DND-41 (cell line): ENCODE data around the gene SLC13A3.

Experiments used
- ATAC-seq: fragments of 200-7000 bp; cut with Tn5 transposase; 3 replicates; pipeline ENCODE4 v1.9.1; 2021; ENCODE audit warnings: low read depth; ENCODE audit not compliant: insufficient read depth
- DNase-seq: peaks from one replicate; pipeline ENCODE4 v3.0.0-alpha.2; 2020
- H2AFZ ChIP-seq: 2 replicates; pipeline ENCODE4 v1.6.0; 2012; ENCODE audit warnings: low read depth, low read length
- H3K27ac ChIP-seq: 2 replicates; pipeline ENCODE4 v1.5.1; 2012; ENCODE audit warnings: low read length, inconsistent platforms
- H3K27me3 ChIP-seq: fragments of 200-600 bp; sonication (generic); 2 replicates; pipeline ENCODE4 v1.6.0; 2012; ENCODE audit warnings: low read length, mild to moderate bottlenecking, inconsistent platforms; ENCODE audit not compliant: insufficient read depth, poor library complexity
- H3K36me3 ChIP-seq: 2 replicates; pipeline ENCODE4 v1.5.1; 2012; ENCODE audit warnings: low read length, inconsistent platforms; ENCODE audit not compliant: insufficient read depth
- H3K4me1 ChIP-seq: 2 replicates; pipeline ENCODE4 v1.5.1; 2012; ENCODE audit warnings: mild to moderate bottlenecking, low read length; ENCODE audit not compliant: insufficient read depth
- H3K4me2 ChIP-seq: 2 replicates; pipeline ENCODE4 v1.6.0; 2012; ENCODE audit warnings: mild to moderate bottlenecking, moderate library complexity, low read length, inconsistent platforms; ENCODE audit not compliant: insufficient read depth
- H3K4me3 ChIP-seq, 2 experiments: fragments of 200-600 bp in 1 of 2; shearing (Covaris generic) in 1 of 2; 2 replicates each; pipeline ENCODE4 v1.5.1; 2012 to 2016; ENCODE audit warnings: inconsistent platforms in 2 of 2, low read length in 2 of 2, mild to moderate bottlenecking in 2 of 2, low read depth in 1 of 2, moderate library complexity in 1 of 2
- H3K79me2 ChIP-seq: 2 replicates; pipeline ENCODE4 v1.6.0; 2012; ENCODE audit warnings: low read length, inconsistent platforms; ENCODE audit not compliant: insufficient read depth
- H3K9ac ChIP-seq: 2 replicates; pipeline ENCODE4 v1.6.0; 2012; ENCODE audit warnings: low read depth, mild to moderate bottlenecking, inconsistent platforms, low read length, moderate library complexity
- H3K9me3 ChIP-seq: 2 replicates; pipeline ENCODE4 v1.5.1; 2012; ENCODE audit warnings: low read length, moderate library complexity, mild to moderate bottlenecking, inconsistent platforms; ENCODE audit not compliant: insufficient read depth, severe bottlenecking
- H4K20me1 ChIP-seq: 2 replicates; pipeline ENCODE4 v1.6.0; 2012; ENCODE audit warnings: low read length; ENCODE audit not compliant: insufficient read depth
- CTCF ChIP-seq: IDR thresholded peaks from 2 replicates; pipeline ENCODE4 v1.5.1; 2012; ENCODE audit warnings: borderline replicate concordance, low read length, moderate library complexity, mild to moderate bottlenecking; ENCODE audit not compliant: poor library complexity, severe bottlenecking; ENCODE audit errors: extremely low read depth
- EZH2 ChIP-seq: IDR thresholded peaks from 3 replicates; pipeline ENCODE4 v1.6.1; 2012; ENCODE audit warnings: borderline replicate concordance, low read depth, mild to moderate bottlenecking, moderate library complexity, low read length, inconsistent platforms; ENCODE audit not compliant: severe bottlenecking

The SLC13A3 gene

GRCh38 chr20:46545827-46546138 is 105.5 kb downstream of the SLC13A3 start:
- TF ChIP-seq EZH2 (no peak), CTCF (no peak)

GRCh38 chr20:46545077-46545826 is 106.0 kb downstream of the SLC13A3 start:
- peak; percentile 54 for DNase-seq
- H3K4me2 ChIP-seq = no peak overlapping the region

More at GRCh38 chr20:46545827-46546138, 105.5 kb downstream of the SLC13A3 start:
- DNase-seq (no peak), ATAC-seq (no peak)
- Histone ChIP-seq H3K4me3 (no peak overlapping the region), H4K20me1 (0 out of 2 replicates have a peak, but pooled peaks cover 7% of the 10 kb centered on the region), H3K9ac (no peak overlapping the region), H3K36me3 (no peaks in the 10 kb centered on the region), H3K27me3 (peaks cover 4% of the 10 kb centered on the region), H2AFZ (no peak overlapping the region), H3K27ac (no peak overlapping the region), H3K9me3 (no peaks in the 10 kb centered on the region), H3K4me2 (no peak overlapping the region), H3K4me1 (no peaks in the 10 kb centered on the region), H3K79me2 (no peaks in the 10 kb centered on the region)

GRCh38 chr20:46544576-46544975 is 106.7 kb downstream of the SLC13A3 start:
- Histone ChIP-seq H3K27me3 (peaks cover 4% of the 10 kb centered on the region), H3K4me3 (no peak overlapping the region)
- TF ChIP-seq CTCF = no peak
- no peak for TF ChIP-seq EZH2

More at GRCh38 chr20:46545077-46545826, 106.0 kb downstream of the SLC13A3 start:
- TF ChIP-seq EZH2 = no peak
- no peak for TF ChIP-seq CTCF
- Histone ChIP-seq H3K4me1 (no peaks in the 10 kb centered on the region), H3K36me3 (no peaks in the 10 kb centered on the region), H3K9me3 (no peaks in the 10 kb centered on the region), H3K27ac (no peak overlapping the region), H4K20me1 (0 out of 2 replicates have a peak, but pooled peaks cover 5% of the 10 kb centered on the region), H2AFZ (no peak overlapping the region), H3K9ac (no peak overlapping the region), H3K4me3 (no peak overlapping the region), H3K79me2 (no peaks in the 10 kb centered on the region), H3K27me3 (peaks cover 4% of the 10 kb centered on the region)
- peak; percentile 89 for ATAC-seq

More at GRCh38 chr20:46544576-46544975, 106.7 kb downstream of the SLC13A3 start:
- ATAC-seq (no peak), DNase-seq (no peak)
- 0 out of 2 replicates have a peak, but pooled peaks cover 5% of the 10 kb centered on the region for H4K20me1 ChIP-seq
- H3K79me2 ChIP-seq = no peaks in the 10 kb centered on the region
- no peak overlapping the region for H3K27ac ChIP-seq
- no peaks in the 10 kb centered on the region for H3K36me3 ChIP-seq
- no peak overlapping the region for H3K4me2 ChIP-seq
- H3K9ac ChIP-seq = no peak overlapping the region
- no peaks in the 10 kb centered on the region for H3K9me3 ChIP-seq
- H2AFZ ChIP-seq = no peak overlapping the region
- no peaks in the 10 kb centered on the region for H3K4me1 ChIP-seq
